DOHH2 (cell line): ENCODE measurements around the gene MS4A15.

Source experiments
- H3F3A ChIP-seq: fragments of 200-600 bp; sonication (generic), shearing (Covaris generic); 2 replicates; pipeline ENCODE4 v1.6.0; 2016; ENCODE audit warnings: antibody characterized with exemption, mild to moderate bottlenecking; ENCODE audit not compliant: control insufficient read depth, insufficient read depth
- H3K27ac ChIP-seq: fragments of 200-600 bp; sonication (generic); 2 replicates; pipeline ENCODE4 v1.5.1; 2014; ENCODE audit warnings: low read depth, mild to moderate bottlenecking, low read length, moderate library complexity
- H3K27me3 ChIP-seq: fragments of 200-600 bp; sonication (generic); 2 replicates; pipeline ENCODE4 v1.6.1; 2014; ENCODE audit warnings: mild to moderate bottlenecking, low read length, mixed read lengths; ENCODE audit not compliant: control insufficient read depth
- H3K36me3 ChIP-seq: fragments of 200-600 bp; sonication (generic); 2 replicates; pipeline ENCODE4 v1.6.1; 2014; ENCODE audit warnings: mild to moderate bottlenecking, low read length, moderate library complexity, mixed read lengths; ENCODE audit not compliant: control insufficient read depth
- H3K4me1 ChIP-seq: fragments of 200-600 bp; sonication (generic); 2 replicates; pipeline ENCODE4 v1.6.1; 2014; ENCODE audit warnings: mild to moderate bottlenecking, low read length, mixed read lengths; ENCODE audit not compliant: control insufficient read depth
- H3K4me2 ChIP-seq: fragments of 200-600 bp; sonication (generic); 2 replicates; pipeline ENCODE4 v1.6.0; 2014; ENCODE audit warnings: mild to moderate bottlenecking, low read length, moderate library complexity
- H3K4me3 ChIP-seq: fragments of 200-600 bp; sonication (generic); 2 replicates; pipeline ENCODE4 v1.5.1; 2014; ENCODE audit warnings: mild to moderate bottlenecking, low read length, mixed read lengths
- H3K79me2 ChIP-seq: fragments of 200-600 bp; sonication (generic); 2 replicates; pipeline ENCODE4 v1.6.1; 2014; ENCODE audit warnings: mild to moderate bottlenecking, low read length, mixed read lengths; ENCODE audit not compliant: control insufficient read depth
- H3K9me2 ChIP-seq: fragments of 200-600 bp; sonication (generic); replicated peaks from 2 replicates; pipeline ENCODE4 v1.6.1; 2014; ENCODE audit warnings: mild to moderate bottlenecking, low read length, mixed read lengths; ENCODE audit not compliant: control insufficient read depth
- H3K9me3 ChIP-seq: fragments of 200-600 bp; sonication (generic); 2 replicates; pipeline ENCODE4 v1.6.1; 2014; ENCODE audit warnings: antibody characterized with exemption, low read length, mixed read lengths; ENCODE audit not compliant: control insufficient read depth, insufficient read depth
- H4K20me1 ChIP-seq: fragments of 200-600 bp; sonication (generic); 2 replicates; pipeline ENCODE4 v1.6.0; 2014; ENCODE audit warnings: low read depth, mild to moderate bottlenecking, antibody characterized with exemption, low read length, moderate library complexity; ENCODE audit not compliant: control insufficient read depth, insufficient read depth
- EZH2phosphoT487 ChIP-seq: fragments of 200-600 bp; sonication (generic); IDR thresholded peaks from 2 replicates; pipeline ENCODE4 v1.6.1; 2017; ENCODE audit warnings: borderline replicate concordance, mild to moderate bottlenecking, antibody characterized with exemption, low read length, moderate library complexity, mixed read lengths
- TF ChIP-seq, protein P1 (sequence below): fragments of 200-600 bp; sonication (generic); IDR thresholded peaks from one replicate; pipeline ENCODE4 v1.5.1; 2014; ENCODE audit warnings: antibody characterized with exemption, mild to moderate bottlenecking, low read depth, low read length; ENCODE audit not compliant: poor library complexity, severe bottlenecking

MS4A15 gene

DNA sequence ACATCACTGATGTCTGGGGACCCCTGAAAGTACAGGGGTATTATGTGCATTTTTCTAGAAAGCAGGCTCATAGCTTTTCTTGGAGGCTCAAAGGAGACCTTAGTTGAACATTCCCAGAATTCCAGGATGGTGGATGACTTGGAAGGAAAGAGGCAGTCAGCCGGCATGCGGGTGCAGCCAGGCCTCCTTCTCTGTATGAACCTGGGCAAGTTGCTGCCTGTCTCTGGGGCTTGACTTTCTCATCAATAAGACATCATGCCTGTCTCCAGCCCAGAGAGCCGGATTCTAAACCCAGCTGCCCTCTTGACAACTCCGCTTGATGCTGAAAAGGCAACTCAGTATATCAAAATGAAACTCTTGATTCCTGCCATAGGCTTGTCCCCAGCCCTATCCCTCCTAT, 12.6 kb downstream of the MS4A15 start:
- H3K9me3 ChIP-seq, result no peaks in the 10 kb centered on the region

DNA sequence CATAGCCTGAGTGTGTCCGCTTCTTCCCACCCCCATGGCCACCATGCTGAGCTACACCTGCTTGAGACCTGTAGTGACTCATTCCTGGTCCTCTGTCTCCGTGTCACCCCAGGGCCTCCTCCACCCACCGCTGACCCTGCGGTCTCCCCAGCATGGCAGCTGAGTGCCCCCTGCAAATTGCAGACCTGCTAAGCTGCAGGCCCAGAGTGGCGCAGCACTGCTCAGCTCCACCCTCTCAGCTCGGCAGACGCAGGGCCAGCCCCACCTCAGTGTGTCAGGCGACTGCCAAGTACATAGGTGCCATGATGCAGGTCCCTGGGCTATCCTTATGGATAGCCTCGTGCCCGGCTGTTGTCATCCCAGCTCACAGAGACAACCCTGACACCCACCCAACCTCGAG, 13.1 kb downstream of the MS4A15 start:
- Histone ChIP-seq H3K9me3 (no peaks in the 10 kb centered on the region), H3F3A (no peaks in the 10 kb centered on the region), H3K4me1 (peaks cover 6% of the 10 kb centered on the region; the same call in 1 of the 2 replicates), H3K4me3 (no peak overlapping the region), H3K27me3 (peaks cover 14% of the 10 kb centered on the region), H3K36me3 (no peaks in the 10 kb centered on the region), H3K27ac (no peak overlapping the region), H3K9me2 (no peaks in the 10 kb centered on the region), H3K4me2 (no peak overlapping the region), H4K20me1 (no peaks in the 10 kb centered on the region), H3K79me2 (no peaks in the 10 kb centered on the region)
- TF ChIP-seq, protein P1, sequence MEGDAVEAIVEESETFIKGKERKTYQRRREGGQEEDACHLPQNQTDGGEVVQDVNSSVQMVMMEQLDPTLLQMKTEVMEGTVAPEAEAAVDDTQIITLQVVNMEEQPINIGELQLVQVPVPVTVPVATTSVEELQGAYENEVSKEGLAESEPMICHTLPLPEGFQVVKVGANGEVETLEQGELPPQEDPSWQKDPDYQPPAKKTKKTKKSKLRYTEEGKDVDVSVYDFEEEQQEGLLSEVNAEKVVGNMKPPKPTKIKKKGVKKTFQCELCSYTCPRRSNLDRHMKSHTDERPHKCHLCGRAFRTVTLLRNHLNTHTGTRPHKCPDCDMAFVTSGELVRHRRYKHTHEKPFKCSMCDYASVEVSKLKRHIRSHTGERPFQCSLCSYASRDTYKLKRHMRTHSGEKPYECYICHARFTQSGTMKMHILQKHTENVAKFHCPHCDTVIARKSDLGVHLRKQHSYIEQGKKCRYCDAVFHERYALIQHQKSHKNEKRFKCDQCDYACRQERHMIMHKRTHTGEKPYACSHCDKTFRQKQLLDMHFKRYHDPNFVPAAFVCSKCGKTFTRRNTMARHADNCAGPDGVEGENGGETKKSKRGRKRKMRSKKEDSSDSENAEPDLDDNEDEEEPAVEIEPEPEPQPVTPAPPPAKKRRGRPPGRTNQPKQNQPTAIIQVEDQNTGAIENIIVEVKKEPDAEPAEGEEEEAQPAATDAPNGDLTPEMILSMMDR, result no peak
- TF ChIP-seq EZH2phosphoT487, result no peak

More for the DNA sequence above, 12.6 kb downstream of the MS4A15 start:
- Histone ChIP-seq H3K4me3 (no peak overlapping the region), H4K20me1 (no peaks in the 10 kb centered on the region), H3K36me3 (no peaks in the 10 kb centered on the region), H3K27ac (no peak overlapping the region), H3K27me3 (peaks cover 14% of the 10 kb centered on the region), H3K4me2 (no peak overlapping the region), H3K4me1 (peaks cover 6% of the 10 kb centered on the region; the same call in 1 of the 2 replicates), H3K9me2 (no peaks in the 10 kb centered on the region), H3F3A (no peaks in the 10 kb centered on the region), H3K79me2 (no peaks in the 10 kb centered on the region)
- no peak for TF ChIP-seq EZH2phosphoT487
- TF ChIP-seq, protein P1, result no peak

DNA sequence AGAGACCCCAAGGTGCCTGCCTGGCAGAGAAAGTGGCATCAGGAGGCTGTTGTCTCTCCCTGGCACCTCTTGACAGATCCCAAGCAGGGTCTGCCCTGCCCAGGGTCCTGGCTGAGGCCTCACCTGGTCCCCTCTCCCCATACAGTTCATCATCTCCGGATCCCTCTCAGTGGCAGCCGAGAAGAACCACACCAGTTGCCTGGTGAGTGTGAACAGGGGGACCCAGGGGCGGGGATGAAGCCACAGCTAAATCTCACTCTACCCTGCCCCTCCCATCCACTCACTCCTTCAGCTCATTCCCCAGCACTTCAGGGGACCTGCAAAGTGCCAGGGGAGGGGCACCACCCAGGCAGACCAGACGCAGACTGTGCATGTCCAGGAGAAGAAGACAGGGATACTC, 14.5 kb downstream of the MS4A15 start:
- H4K20me1 ChIP-seq, result no peaks in the 10 kb centered on the region
- H3K9me3 ChIP-seq, result no peaks in the 10 kb centered on the region
- H3K4me1 ChIP-seq, result peaks cover 6% of the 10 kb centered on the region; the same call in 1 of the 2 replicates
- H3K4me2 ChIP-seq, result no peak overlapping the region
- peaks cover 14% of the 10 kb centered on the region for H3K27me3 ChIP-seq
- no peak overlapping the region for H3K27ac ChIP-seq
- no peak overlapping the region for H3K4me3 ChIP-seq
- H3K79me2 ChIP-seq, result no peaks in the 10 kb centered on the region
- no peaks in the 10 kb centered on the region for H3K9me2 ChIP-seq
- TF ChIP-seq EZH2phosphoT487, result no peak
- TF ChIP-seq, protein P1, result no peak
- H3K36me3 ChIP-seq, result no peaks in the 10 kb centered on the region
- no peaks in the 10 kb centered on the region for H3F3A ChIP-seq

GRCh38 chr11:60771879-60772525, 15.3 kb downstream of the MS4A15 start:
- Histone ChIP-seq H3K27ac (no peak overlapping the region), H3K9me3 (no peaks in the 10 kb centered on the region), H3K4me1 (peaks cover 6% of the 10 kb centered on the region; the same call in 1 of the 2 replicates), H3K27me3 (peaks cover 14% of the 10 kb centered on the region), H3K79me2 (no peaks in the 10 kb centered on the region), H3K36me3 (no peaks in the 10 kb centered on the region), H4K20me1 (no peaks in the 10 kb centered on the region), H3K4me3 (no peak overlapping the region), H3K9me2 (no peaks in the 10 kb centered on the region), H3K4me2 (no peak overlapping the region), H3F3A (no peaks in the 10 kb centered on the region)
- TF ChIP-seq, protein P1, result no peak
- TF ChIP-seq EZH2phosphoT487, result no peak
